Skeletal muscle satellite cell (primary cell): ENCODE measurements around the gene RGL1.

ENCODE experiments used
- H3K27me3 ChIP-seq: 2 replicates; pipeline ENCODE4 v1.7.0; 2013; ENCODE audit warnings: low read length; ENCODE audit not compliant: control insufficient read depth, insufficient read depth
- H3K36me3 ChIP-seq: 2 replicates; pipeline ENCODE4 v1.7.0; 2013; ENCODE audit warnings: mild to moderate bottlenecking, control low read depth, low read length; ENCODE audit not compliant: insufficient read depth
- H3K4me1 ChIP-seq: 2 replicates; pipeline ENCODE4 v1.7.0; 2013; ENCODE audit warnings: low read length; ENCODE audit not compliant: control insufficient read depth, insufficient read depth
- H3K4me2 ChIP-seq: 2 replicates; pipeline ENCODE4 v1.7.0; 2013; ENCODE audit warnings: mild to moderate bottlenecking, low read length
- H3K4me3 ChIP-seq: 2 replicates; pipeline ENCODE4 v1.7.0; 2013; ENCODE audit warnings: low read length
- H3K9ac ChIP-seq: 2 replicates; pipeline ENCODE4 v1.7.0; 2013; ENCODE audit warnings: mild to moderate bottlenecking, low read depth, low read length, moderate library complexity
- H3K9me3 ChIP-seq: replicated peaks from 2 replicates; pipeline ENCODE4 v1.7.0; 2013; ENCODE audit warnings: mild to moderate bottlenecking, control low read depth, low read length

The RGL1 gene

GRCh38 chr1:183947988-183948387 is 143.1 kb downstream of the RGL1 start:
- Histone ChIP-seq H3K36me3 (no peaks in the 10 kb centered on the region), H3K4me1 (peaks cover 10% of the 10 kb centered on the region), H3K9ac (no peak overlapping the region), H3K9me3 (no peaks in the 10 kb centered on the region), H3K4me3 (no peak overlapping the region), H3K4me2 (no peak overlapping the region), H3K27me3 (no peaks in the 10 kb centered on the region)

- Histone ChIP-seq H3K4me3 (no peak overlapping the region), H3K4me2 (no peak overlapping the region), H3K9me3 (no peaks in the 10 kb centered on the region), H3K27me3 (no peaks in the 10 kb centered on the region), H3K36me3 (no peaks in the 10 kb centered on the region), H3K4me1 (peaks cover 14% of the 10 kb centered on the region), H3K9ac (no peak overlapping the region)
Measured at GRCh38 chr1:183952101-183952500, 147.2 kb downstream of the RGL1 start.

- no peaks in the 10 kb centered on the region for H3K27me3 ChIP-seq
Measured at GRCh38 chr1:183953031-183953430, 148.1 kb downstream of the RGL1 start.

GRCh38 chr1:183954496-183954895 is 149.6 kb downstream of the RGL1 start:
- Histone ChIP-seq H3K36me3 (no peaks in the 10 kb centered on the region), H3K9me3 (no peaks in the 10 kb centered on the region), H3K4me3 (no peak overlapping the region), H3K9ac (no peak overlapping the region), H3K4me2 (no peak overlapping the region), H3K27me3 (no peaks in the 10 kb centered on the region), H3K4me1 (peaks cover 17% of the 10 kb centered on the region)

More at GRCh38 chr1:183953031-183953430, 148.1 kb downstream of the RGL1 start:
- peaks cover 17% of the 10 kb centered on the region for H3K4me1 ChIP-seq
- no peak overlapping the region for H3K9ac ChIP-seq
- H3K4me3 ChIP-seq = no peak overlapping the region
- no peaks in the 10 kb centered on the region for H3K36me3 ChIP-seq
- no peak overlapping the region for H3K4me2 ChIP-seq
- no peaks in the 10 kb centered on the region for H3K9me3 ChIP-seq

GRCh38 chr1:183956559-183957188 is 151.8 kb downstream of the RGL1 start:
- Histone ChIP-seq H3K4me3 (no peak overlapping the region), H3K9me3 (no peaks in the 10 kb centered on the region), H3K9ac (peak overlapping the region; percentile 12), H3K4me2 (peak overlapping the region; percentile 20), H3K4me1 (peaks cover 21% of the 10 kb centered on the region), H3K36me3 (no peaks in the 10 kb centered on the region), H3K27me3 (no peaks in the 10 kb centered on the region)

- Histone ChIP-seq H3K9ac (peak overlapping the region; percentile 12), H3K4me2 (no peak overlapping the region), H3K36me3 (no peaks in the 10 kb centered on the region), H3K4me3 (no peak overlapping the region), H3K27me3 (no peaks in the 10 kb centered on the region), H3K9me3 (no peaks in the 10 kb centered on the region), H3K4me1 (peaks cover 21% of the 10 kb centered on the region)
Measured at GRCh38 chr1:183957216-183957830, 152.4 kb downstream of the RGL1 start.

GRCh38 chr1:183958958-183959357 is 154.0 kb downstream of the RGL1 start:
- H3K27me3 ChIP-seq = no peaks in the 10 kb centered on the region
- H3K4me1 ChIP-seq = peaks cover 17% of the 10 kb centered on the region
- H3K9me3 ChIP-seq = no peaks in the 10 kb centered on the region
- no peak overlapping the region for H3K4me3 ChIP-seq
- H3K36me3 ChIP-seq = no peaks in the 10 kb centered on the region
- H3K4me2 ChIP-seq = no peak overlapping the region
- no peak overlapping the region for H3K9ac ChIP-seq

GRCh38 chr1:183961132-183961531 is 156.2 kb downstream of the RGL1 start:
- Histone ChIP-seq H3K4me3 (no peak overlapping the region), H3K27me3 (no peaks in the 10 kb centered on the region), H3K36me3 (no peaks in the 10 kb centered on the region), H3K4me2 (no peak overlapping the region), H3K9me3 (no peaks in the 10 kb centered on the region), H3K4me1 (peaks cover 16% of the 10 kb centered on the region), H3K9ac (no peak overlapping the region)

GRCh38 chr1:183962903-183963302 is 158.0 kb downstream of the RGL1 start:
- H3K4me3 ChIP-seq = no peak overlapping the region
- no peaks in the 10 kb centered on the region for H3K27me3 ChIP-seq
- no peak overlapping the region for H3K4me2 ChIP-seq
- no peak overlapping the region for H3K9ac ChIP-seq
- no peaks in the 10 kb centered on the region for H3K9me3 ChIP-seq
- H3K4me1 ChIP-seq = peaks cover 3% of the 10 kb centered on the region
- no peaks in the 10 kb centered on the region for H3K36me3 ChIP-seq

GRCh38 chr1:183965726-183966125 is 160.8 kb downstream of the RGL1 start:
- no peaks in the 10 kb centered on the region for H3K36me3 ChIP-seq

GRCh38 chr1:183966487-183966886 is 161.6 kb downstream of the RGL1 start:
- H3K4me3 ChIP-seq = no peak overlapping the region
- H3K4me1 ChIP-seq = peaks cover 2% of the 10 kb centered on the region
- no peak overlapping the region for H3K9ac ChIP-seq
- H3K9me3 ChIP-seq = no peaks in the 10 kb centered on the region
- no peaks in the 10 kb centered on the region for H3K27me3 ChIP-seq
- H3K4me2 ChIP-seq = no peak overlapping the region
- no peaks in the 10 kb centered on the region for H3K36me3 ChIP-seq

More at GRCh38 chr1:183965726-183966125, 160.8 kb downstream of the RGL1 start:
- Histone ChIP-seq H3K4me3 (no peak overlapping the region), H3K9me3 (no peaks in the 10 kb centered on the region), H3K4me1 (peaks cover 3% of the 10 kb centered on the region), H3K4me2 (no peak overlapping the region), H3K27me3 (no peaks in the 10 kb centered on the region), H3K9ac (no peak overlapping the region)

- Histone ChIP-seq H3K27me3 (no peaks in the 10 kb centered on the region), H3K4me3 (no peak overlapping the region), H3K36me3 (no peaks in the 10 kb centered on the region), H3K4me1 (no peaks in the 10 kb centered on the region), H3K4me2 (no peak overlapping the region), H3K9me3 (no peaks in the 10 kb centered on the region), H3K9ac (no peak overlapping the region)
Measured at GRCh38 chr1:183967914-183968313, 163.0 kb downstream of the RGL1 start.
